C4-2B (cell line): ENCODE measurements around the gene ETFRF1.

ENCODE experiments used
- H3K27ac ChIP-seq: fragments of 450-650 bp; 2 replicates; pipeline ENCODE4 v1.5.1; 2017
- ZFX ChIP-seq: fragments of 450-650 bp; IDR thresholded peaks from 2 replicates; pipeline ENCODE4 v1.6.1; 2017
- TF ChIP-seq, protein P1 (sequence below): fragments of 450-650 bp; conservative IDR thresholded peaks from 2 replicates; pipeline ENCODE4 v1.5.1; 2017; ENCODE audit warnings: mild to moderate bottlenecking

Gene ETFRF1

GRCh38 chr12:25190793-25191192 is 4.2 kb upstream of the ETFRF1 start:
- TF ChIP-seq ZFX = no peak
- TF ChIP-seq, protein P1, sequence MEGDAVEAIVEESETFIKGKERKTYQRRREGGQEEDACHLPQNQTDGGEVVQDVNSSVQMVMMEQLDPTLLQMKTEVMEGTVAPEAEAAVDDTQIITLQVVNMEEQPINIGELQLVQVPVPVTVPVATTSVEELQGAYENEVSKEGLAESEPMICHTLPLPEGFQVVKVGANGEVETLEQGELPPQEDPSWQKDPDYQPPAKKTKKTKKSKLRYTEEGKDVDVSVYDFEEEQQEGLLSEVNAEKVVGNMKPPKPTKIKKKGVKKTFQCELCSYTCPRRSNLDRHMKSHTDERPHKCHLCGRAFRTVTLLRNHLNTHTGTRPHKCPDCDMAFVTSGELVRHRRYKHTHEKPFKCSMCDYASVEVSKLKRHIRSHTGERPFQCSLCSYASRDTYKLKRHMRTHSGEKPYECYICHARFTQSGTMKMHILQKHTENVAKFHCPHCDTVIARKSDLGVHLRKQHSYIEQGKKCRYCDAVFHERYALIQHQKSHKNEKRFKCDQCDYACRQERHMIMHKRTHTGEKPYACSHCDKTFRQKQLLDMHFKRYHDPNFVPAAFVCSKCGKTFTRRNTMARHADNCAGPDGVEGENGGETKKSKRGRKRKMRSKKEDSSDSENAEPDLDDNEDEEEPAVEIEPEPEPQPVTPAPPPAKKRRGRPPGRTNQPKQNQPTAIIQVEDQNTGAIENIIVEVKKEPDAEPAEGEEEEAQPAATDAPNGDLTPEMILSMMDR = no peak

DNA sequence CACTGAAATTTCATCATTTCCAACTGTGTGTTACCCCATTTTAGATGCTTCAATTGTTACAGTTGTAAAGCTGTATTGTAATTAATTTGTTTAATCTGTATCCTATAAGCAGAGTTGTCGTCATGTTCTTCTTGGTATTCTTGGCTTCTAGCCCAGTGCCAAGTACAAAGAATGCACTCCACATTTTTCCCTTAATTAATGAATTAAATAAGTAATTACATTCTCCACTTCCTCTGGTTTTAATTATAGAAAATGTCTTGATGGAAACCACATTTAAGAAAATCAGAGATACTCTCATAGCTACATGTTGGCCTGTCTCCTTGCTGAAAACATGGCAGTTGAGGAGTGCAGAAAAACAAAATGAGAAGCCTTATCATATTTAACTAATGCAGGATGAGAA is 823 bp upstream of the ETFRF1 start:
- H3K27ac ChIP-seq = no peak overlapping the region
- TF ChIP-seq ZFX = no peak
- TF ChIP-seq, protein P1 = no peak

More at GRCh38 chr12:25190793-25191192, 4.2 kb upstream of the ETFRF1 start:
- H3K27ac ChIP-seq = no peak overlapping the region

GRCh38 chr12:25194722-25195055 is 348 bp upstream of the ETFRF1 start:
- H3K27ac ChIP-seq = peak overlapping the region; percentile 75; the same call in 1 of the 2 replicates

DNA sequence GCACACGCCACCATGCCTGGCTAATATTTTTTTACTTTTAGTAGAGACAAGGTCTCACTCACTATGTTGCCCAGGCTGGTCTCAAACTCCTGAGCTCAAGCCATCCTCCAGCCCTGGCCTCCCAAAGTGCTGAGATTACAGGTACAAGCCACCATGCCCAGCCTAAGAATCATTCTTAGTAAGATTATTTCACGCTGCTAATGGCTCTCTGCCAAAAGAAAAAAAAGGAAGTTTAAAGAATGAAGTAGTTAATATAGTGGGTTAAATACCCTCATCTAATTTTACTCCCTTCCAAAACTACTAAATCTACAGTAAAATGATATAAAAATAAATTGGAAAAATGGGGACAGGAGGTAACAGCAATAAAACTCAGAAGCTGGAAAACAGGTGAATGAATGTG is 2.6 kb downstream of the ETFRF1 start:
- no peak overlapping the region for H3K27ac ChIP-seq
- no peak for TF ChIP-seq ZFX
- TF ChIP-seq, protein P1 = no peak

More at GRCh38 chr12:25194722-25195055, 348 bp upstream of the ETFRF1 start:
- TF ChIP-seq, protein P1 = no peak
- no peak for TF ChIP-seq ZFX

DNA sequence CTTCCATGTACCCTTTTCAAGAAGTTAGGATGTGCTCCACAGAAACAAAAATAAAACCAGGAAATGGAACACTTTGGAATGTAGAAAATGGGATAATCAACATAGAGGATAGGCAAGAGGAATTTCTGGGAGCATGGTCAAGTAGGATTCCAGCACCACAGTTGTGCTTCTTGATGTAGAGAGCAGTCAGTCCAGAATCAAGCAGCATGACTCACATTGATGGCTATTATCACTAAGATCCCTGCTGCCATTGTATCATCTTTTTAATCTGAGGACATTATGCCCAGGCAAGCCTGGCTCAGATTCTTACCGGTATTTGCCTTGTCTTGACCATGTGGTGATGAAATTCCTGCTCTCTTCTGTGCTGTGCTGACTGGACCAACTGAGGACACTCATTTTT is 5.7 kb downstream of the ETFRF1 start:
- no peak for TF ChIP-seq ZFX
- TF ChIP-seq, protein P1 = no peak
- H3K27ac ChIP-seq = no peak overlapping the region

DNA sequence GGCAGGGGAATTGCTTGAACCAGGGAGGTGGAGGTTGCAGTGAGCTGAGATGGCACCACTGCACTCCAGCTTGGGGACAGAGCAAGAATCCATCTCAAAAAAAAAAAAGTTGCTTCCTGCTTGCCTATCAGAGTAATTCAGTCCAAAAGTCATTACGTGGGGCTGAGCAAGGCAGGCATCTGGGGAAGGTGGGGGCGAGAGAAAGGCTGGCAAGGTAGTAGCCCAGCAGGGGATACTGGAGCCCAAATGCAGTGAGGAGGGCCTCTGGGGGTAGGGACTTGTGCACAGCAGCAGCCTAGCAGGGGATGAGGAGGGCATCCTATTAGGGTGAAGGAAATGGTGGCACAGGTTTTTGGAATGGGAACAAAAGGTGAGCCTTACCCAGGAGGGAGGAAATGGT is 7.1 kb downstream of the ETFRF1 start:
- TF ChIP-seq ZFX = no peak
- TF ChIP-seq, protein P1 = no peak
- H3K27ac ChIP-seq = no peak overlapping the region

DNA sequence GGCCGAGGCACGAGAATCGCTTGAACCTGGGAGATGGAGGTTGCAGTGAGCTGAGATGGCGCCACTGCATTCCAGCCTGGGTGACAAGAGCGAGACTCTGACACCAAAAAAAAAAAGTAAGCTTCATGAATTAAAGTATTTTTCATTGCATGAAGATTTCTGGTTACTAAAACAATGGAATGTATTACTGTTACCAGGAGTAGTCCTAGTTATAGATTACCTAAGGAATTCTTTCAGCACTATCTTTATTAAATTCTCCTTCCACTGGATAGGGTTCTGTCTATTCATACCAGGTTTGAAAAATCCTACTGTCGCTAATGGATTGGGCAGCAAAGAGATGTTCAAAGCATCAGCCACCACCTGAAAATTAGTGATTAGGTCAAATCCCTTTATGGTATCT is 12.4 kb downstream of the ETFRF1 start:
- no peak overlapping the region for H3K27ac ChIP-seq
- TF ChIP-seq, protein P1 = no peak
- no peak for TF ChIP-seq ZFX
